Mammary epithelial cell (primary cell): ENCODE data around the gene AP1S1.

Source experiments
- CTCF ChIP-seq, 2 donors: IDR thresholded peaks in 1 of 2; conservative IDR thresholded peaks in 1 of 2; 2 replicates each; pipeline ENCODE4 v1.5.1; 2011 to 2012; ENCODE audit warnings: inconsistent platforms in 2 of 2, low read length in 2 of 2, mild to moderate bottlenecking in 2 of 2, control low read depth in 1 of 2, low read depth in 1 of 2; ENCODE audit not compliant: insufficient read depth in 1 of 2; ENCODE audit errors: extremely low read depth in 1 of 2
- EZH2 ChIP-seq: IDR thresholded peaks from 2 replicates; pipeline ENCODE4 v1.6.1; 2012; ENCODE audit warnings: low read length, inconsistent platforms, borderline replicate concordance

DNA sequence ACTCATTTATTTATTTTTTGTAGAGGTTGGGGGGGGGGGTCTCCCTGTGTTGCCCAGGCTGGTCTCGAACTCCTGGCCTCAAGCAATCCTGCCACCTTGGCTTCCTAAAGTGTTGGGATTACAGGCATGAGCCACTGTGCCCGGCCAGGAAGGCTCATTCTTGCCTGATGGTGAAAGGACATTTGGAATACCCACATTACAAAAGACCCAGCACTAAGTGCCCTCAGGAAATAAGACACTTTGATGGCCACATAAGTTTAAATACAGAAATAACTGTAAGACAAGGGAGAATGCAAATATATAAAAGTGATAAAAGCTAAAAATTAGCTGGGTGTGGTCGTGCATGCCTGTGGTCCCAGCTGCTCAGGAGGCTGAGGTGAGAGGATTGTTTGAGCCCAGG, 35.4 kb upstream of the AP1S1 start:
- TF ChIP-seq CTCF (conservative IDR thresholded peaks at IDR 0.05 in 1 of 2, IDR thresholded peaks at IDR 0.05 in 1 of 2; ENCODE audit: extremely low read depth in 1 of 2, insufficient read depth in 1 of 2, low read depth in 1 of 2, low read length in 2 of 2) (no peak), EZH2 (no peak)
